ENCODE data around the gene S100A1.

DNA sequence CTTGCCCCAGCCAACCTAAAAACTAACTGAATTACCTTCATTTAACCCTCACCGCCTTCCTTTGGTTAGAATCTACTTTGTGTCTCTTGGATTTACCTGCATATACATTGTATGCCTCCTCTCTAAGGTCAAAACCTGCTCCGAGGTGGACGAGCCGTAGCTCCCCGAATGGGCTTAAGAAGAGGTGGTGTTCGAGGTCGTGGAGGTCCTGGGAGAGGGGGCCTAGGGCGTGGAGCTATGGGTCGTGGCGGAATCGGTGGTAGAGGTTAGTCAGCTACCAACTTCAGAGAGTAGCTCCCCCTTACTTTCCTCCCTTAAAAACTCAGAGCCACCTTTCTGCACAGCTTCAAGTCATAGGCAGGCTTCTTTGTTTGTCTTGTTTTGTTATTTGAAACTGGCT lies 14.9 kb downstream of the S100A1 start:
- no peak for TF ChIP-seq ZFX (IDR thresholded peaks at IDR 0.05; ENCODE audit: borderline replicate concordance)
- TF ChIP-seq, protein P1, sequence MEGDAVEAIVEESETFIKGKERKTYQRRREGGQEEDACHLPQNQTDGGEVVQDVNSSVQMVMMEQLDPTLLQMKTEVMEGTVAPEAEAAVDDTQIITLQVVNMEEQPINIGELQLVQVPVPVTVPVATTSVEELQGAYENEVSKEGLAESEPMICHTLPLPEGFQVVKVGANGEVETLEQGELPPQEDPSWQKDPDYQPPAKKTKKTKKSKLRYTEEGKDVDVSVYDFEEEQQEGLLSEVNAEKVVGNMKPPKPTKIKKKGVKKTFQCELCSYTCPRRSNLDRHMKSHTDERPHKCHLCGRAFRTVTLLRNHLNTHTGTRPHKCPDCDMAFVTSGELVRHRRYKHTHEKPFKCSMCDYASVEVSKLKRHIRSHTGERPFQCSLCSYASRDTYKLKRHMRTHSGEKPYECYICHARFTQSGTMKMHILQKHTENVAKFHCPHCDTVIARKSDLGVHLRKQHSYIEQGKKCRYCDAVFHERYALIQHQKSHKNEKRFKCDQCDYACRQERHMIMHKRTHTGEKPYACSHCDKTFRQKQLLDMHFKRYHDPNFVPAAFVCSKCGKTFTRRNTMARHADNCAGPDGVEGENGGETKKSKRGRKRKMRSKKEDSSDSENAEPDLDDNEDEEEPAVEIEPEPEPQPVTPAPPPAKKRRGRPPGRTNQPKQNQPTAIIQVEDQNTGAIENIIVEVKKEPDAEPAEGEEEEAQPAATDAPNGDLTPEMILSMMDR (IDR thresholded peaks at IDR 0.05), result no peak
